ENCODE results near the gene AP5Z1.

DNA sequence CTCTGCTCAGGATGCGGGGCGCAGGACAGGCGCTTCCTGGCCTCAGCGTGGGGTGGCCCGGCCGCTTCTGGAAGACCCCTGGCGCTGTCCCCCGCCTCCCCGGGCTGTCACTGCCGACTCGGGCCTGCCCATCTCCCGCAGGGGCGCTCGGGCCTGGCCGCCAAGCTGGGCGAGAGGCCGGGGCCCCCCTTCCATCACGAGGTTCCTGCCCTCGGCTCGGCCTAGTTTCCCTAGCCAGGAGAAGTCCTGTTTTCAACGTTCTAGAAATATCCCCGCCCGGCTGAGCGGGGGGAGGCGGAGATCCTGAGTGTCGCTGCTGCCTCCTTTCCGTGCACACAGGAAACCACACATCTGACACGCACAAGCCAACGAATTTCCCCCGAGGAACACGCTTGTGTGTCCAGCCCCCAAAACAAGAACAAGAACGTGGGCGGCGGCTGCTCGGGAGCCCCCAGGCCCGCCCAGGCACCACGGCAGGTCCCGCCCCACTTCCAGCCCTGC is 33.7 kb downstream of the AP5Z1 start:
- TF ChIP-seq, protein P1, sequence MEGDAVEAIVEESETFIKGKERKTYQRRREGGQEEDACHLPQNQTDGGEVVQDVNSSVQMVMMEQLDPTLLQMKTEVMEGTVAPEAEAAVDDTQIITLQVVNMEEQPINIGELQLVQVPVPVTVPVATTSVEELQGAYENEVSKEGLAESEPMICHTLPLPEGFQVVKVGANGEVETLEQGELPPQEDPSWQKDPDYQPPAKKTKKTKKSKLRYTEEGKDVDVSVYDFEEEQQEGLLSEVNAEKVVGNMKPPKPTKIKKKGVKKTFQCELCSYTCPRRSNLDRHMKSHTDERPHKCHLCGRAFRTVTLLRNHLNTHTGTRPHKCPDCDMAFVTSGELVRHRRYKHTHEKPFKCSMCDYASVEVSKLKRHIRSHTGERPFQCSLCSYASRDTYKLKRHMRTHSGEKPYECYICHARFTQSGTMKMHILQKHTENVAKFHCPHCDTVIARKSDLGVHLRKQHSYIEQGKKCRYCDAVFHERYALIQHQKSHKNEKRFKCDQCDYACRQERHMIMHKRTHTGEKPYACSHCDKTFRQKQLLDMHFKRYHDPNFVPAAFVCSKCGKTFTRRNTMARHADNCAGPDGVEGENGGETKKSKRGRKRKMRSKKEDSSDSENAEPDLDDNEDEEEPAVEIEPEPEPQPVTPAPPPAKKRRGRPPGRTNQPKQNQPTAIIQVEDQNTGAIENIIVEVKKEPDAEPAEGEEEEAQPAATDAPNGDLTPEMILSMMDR (IDR thresholded peaks at IDR 0.05) = no peak
- TF ChIP-seq POLR2A (IDR thresholded peaks at IDR 0.05) (no peak), POLR2AphosphoS5 (IDR thresholded peaks at IDR 0.05) (no peak)

Measured in transverse colon (tissue), 4 donors.